CD4-positive, alpha-beta T cell treated with Interferon gamma for 1 hour (primary cell): ENCODE data around the gene NDUFS6.
A peak's percentile ranks its signal among the peaks of the same experiment; 100 is the strongest.

Source experiments
- DNase-seq: peaks from one replicate; pipeline ENCODE4 v3.0.0-alpha.2; 2020

Gene NDUFS6

DNA sequence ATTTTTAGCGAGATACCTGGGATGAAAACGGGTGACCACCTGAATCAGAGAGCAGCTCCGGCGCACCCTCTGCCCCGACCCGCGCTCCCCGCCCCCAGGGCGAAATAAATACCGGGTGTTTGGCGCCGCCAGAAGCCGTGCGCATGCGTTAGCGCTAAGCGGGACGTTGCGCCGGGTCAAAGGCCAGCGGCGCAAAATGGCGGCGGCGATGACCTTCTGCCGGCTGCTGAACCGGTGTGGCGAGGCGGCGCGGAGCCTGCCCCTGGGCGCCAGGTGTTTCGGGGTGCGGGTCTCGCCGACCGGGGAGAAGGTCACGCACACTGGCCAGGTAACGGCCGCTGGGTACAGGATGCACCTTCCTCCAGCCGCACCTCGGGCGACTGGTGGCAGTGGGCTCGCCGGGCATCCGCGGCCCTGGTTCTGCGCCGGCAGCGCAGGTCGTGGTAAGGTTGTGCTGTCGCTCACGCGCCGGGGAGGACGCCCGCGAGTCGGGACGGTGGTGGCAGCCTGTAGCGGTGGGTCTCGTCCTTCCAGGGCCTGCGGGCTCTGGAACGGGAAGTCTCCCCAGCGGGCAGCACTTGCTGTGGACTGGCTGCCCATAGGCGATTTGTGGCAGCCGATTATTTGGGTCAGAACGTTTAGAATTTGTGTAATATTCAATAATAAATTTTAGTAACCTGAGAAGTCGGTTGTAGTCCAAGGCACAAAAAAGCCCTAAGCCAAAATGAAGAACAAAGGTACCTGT lies at the start of gene NDUFS6:
Gene NDUFS6, plus strand, starts transcription at position 186 of the 745 bp plus-strand sequence. Its CDS starts 11 bp downstream, at position 197.
- peak; percentile 72 for DNase-seq

DNA sequence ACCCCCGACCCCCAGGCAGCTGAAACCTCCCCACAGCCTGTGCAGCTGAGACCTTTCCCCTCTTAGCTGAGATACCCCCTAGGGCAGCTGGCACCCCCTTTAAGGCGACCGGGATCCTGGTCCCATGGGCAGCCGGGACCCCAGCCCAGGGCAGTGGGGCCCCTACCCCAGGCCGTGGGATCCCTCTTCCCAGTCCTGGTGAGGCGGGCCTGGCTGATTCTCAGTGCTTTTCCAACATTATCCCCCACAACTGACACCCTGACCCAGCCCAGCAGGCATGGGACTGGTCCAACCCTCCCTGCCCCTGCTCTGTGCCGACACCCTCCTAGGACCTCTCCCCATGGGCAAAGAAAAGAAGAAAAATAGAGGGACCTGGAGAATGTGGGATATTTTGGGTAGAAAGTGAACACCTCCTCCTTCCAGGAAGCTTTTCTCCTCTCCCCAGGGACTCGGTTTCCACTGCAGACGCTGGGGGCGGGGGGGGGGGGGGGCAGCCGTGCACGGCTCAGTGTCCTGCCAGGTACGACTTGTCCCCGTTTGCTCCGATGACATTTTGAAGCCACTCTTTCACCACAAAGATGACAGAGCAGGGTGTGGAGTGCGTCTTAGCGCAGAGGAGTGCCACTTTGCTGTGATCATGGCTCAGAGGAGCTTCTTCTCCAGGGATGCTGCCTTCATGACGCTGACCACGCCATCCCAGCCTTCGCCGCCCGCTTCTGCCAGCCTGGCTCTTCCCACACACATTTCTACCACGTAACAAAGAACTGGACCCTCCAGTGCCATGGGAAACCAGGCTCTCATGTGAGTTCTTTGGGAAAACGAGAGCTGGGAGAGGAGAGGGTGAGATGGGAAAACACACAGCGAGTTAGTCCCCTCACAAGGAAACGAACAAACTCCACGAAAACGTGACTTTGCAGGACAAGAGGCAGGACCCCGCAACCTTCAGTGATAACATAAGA lies 49.1 kb upstream of the NDUFS6 start:
- DNase-seq, result no peak

DNA sequence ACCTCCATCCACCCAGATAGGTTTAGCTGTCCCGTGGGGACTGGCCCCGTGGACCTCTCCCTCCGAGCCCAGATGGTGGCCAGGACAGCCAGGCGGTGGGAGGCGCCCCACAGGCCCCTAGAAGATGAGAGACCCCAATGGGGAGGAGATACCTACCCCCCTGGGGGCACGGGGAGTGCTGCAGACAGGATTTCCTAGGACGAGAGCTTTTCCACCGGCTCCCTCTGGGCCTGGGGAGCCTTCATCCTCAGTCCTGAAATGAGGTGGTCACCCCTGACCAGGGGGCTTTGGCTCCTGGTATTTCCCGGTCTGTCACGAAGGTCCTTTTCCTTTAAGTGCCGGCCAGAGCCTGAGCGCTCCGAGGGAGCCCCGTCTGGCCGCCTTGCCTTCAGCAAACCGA lies 48.3 kb upstream of the NDUFS6 start:
- no peak for DNase-seq

DNA sequence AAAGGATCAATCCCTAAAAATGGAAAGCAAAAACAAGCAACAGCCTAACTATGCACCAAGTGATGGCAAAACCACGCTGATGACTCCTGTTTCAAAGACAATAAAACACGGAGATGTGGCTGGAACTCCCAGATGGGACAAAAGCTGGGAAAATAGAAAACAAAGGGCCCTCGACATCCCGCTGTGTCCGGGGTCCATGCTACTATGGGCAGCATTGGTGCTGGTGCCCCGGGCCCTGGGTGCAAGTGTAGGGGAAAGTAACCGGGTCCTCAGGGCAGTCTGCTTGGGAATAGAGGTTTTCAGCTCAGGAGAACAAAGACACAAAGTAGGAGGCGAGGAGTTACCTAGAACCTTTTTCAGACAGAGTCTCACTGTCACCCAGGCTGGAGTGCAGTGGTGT lies 47.7 kb upstream of the NDUFS6 start:
- DNase-seq, result no peak

DNA sequence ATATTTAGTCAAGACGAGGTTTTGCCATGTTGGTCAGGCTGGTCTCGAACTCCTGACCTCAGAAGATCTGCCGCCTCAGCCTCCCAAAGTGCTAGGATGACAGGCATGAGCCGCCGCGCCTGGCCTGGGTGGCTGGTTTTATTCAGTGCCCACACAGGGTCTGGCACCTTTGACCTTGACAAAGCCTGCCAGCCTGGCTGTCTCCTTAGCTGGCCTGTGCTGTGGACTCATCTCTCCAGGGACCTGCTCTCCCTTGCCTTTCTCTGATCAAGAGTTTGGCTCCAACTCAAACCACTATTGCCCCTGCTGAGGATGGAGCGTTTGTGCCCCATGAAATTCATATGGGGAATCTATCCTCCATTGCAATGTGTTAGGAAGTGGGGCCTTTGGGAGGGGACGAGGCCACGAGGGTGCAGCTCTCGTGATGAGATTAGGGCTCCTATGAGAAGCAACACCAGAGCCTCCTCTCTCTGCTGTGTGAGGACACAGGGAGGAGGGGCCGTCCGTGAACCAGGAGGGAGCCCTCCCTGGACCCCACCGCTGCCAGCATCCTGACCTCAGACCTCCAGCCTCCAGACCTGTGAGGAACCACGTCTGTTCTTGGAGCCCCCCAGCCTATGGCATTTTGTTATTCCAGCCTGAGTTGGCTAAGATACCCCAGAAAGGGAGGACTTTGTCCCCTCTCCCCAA lies 46.5 kb upstream of the NDUFS6 start:
- DNase-seq, result no peak

DNA sequence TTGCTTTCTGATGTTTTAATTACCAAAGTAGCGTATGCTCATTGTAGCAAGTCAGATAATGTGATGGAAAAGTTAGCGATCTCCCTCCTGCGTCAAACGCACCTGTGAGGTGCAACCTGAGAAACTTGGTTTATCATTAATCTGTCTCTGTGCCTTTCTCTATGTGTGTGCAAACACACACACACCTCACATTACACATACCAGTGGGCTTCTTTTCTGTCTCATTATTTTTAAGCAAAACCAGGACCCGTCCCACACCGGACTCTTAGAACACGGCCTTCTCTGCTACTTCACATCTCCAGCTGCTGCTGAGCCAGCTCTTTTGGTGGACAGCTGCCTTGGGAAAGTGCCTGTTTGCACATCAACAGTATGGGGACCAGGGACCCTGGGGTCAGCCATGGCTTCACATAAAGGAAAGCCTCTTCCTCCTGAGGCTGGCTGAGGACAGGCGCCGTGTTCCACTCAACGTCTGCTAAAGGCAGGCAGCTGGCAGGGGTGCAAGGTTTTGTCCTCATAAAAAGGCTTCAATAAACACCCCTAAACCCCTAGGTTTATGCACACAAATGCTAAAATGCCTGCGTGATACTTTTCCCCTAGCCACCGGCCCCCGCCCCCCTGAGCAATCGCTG lies 45.8 kb upstream of the NDUFS6 start:
- no peak for DNase-seq

DNA sequence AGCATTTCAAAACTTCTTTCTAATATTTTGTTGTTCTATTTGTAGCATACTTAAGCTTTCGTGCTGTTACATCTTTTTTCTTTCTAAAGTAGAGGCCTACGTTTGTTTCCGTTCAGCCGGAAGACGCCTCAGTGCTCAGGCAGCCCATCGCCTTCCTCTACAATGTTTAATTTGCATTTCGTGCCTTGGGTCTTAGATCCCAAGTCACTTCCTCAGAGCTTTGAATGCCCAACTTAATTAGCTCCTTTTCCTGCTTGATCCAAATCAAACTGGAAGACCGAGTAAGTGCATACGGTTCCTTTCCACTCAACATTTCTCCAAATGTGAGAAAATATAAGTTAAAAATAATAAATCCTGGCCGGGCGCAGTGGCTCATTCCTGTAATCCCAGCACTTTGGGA lies 44.7 kb upstream of the NDUFS6 start:
- no peak for DNase-seq

DNA sequence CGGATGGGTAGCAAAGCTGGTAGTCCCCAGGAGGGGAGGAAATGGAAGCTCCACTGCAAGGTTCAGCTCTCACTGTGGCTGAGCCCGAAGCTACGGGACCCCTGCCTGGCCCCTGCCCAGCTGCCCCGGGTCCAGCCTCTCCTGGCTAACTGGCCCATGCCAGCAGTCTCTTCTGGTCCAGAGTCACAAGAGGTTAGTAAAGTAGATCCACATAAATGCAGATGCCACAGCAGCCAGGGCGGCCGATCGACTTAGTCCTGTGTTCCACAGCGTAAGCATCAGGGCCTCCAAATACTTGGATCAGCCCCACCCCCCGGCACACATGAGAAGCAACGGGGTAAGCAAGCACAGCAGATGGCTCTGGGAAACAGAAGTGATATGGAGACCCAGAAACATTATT lies 43.7 kb upstream of the NDUFS6 start:
- no peak for DNase-seq

DNA sequence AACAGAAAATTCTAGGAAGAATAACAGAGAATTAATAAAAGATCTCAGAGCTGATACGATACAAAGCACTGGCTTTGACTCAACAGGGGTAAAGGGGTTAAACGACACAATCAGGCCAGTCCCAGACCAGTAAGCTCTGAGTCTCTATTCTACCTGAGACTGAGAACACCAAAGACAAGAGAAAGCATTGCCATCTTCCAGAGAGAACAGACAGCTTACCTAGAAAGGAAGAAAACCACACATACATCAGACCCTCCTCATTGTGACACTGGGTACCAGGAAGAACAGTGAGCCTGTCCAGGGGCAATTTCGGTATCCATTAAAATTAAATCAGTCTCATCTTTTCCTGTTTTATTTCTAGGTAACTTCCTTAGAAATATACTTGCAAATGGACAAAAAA lies 42.6 kb upstream of the NDUFS6 start:
- no peak for DNase-seq

DNA sequence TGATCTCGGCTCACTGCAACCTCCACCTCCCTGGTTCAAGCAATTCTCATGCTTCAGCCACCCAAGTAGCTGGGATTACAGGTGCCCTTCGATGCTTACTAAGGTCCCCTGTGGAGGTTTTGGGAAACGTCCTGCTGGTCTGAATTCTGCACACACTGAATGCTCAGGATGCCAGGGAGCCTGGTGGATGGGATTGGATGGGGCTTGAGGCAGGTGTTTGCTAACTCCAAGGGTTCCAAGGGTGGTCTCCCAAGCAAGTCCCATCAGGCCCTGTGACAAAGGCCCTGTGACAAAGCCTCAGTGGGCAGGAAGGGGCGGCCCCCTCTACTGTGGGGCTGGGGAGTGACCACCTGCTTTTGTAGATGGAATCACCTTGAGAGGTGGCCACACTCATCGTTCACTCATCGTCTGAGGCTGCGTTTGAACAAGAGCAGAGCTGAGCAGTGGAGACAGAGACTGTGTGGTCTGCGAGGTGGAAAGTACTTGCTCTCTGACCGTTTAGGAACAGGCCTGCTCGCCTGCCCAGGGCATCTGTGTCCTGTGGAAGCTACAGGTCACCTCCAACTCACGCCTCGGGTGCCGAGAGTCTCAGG lies 41.7 kb upstream of the NDUFS6 start:
- no peak for DNase-seq

DNA sequence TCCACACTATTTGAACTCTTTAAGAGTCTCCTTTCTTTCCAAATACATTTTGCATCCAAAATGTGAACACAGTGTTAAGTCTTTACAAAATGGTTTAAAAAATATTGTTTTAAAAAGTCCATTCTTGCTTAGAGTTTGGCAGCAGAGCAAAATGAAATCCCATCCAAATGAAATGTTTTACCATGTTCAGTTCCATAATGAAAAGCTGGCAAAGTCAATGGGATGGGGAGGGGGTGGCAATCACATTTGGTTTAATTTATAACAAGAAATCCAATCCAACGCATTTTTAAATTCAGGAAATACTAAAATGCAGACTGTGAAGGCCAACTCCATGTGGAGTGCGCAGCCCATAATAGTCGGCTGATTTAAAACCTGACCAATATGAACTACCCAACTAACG lies 41.0 kb upstream of the NDUFS6 start:
- no peak for DNase-seq

DNA sequence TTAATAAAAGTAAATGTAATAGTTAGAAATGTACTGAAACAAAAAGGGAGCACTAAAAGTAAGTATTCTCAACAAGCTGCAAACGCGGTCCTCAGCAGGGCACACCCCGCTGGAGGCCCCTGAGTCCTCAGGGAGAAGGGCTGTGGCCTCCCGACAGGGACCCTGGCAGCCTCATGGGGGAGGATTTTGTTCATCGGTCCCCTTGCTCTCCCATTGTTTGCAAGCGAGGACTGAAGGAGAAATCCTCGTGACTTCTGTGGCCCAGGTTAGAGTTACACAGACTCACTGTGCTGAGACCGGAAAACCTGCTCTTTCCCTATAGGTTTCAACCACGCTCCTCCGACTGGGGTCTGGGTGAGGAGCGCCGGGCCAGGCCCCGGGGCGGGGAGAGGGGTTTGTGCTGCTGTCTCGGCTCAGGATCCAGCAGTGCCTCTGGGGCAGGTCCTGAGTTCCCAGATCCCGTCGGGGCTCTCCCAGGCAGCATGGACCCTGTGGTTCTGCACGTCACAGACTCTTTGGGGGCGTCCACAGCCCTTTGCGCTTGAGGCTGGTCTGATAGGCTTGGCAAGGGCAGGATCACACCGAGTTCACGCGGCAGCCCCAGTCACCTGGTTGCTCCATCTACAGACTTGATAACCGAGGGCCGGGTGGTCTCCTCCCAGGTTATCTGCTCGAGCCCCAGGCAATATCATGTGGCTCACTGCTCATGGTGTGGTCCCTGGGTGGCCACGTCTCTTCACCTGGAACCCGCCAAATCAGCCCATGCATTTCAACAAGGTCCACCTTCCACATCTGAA lies 40.4 kb upstream of the NDUFS6 start:
- no peak for DNase-seq

DNA sequence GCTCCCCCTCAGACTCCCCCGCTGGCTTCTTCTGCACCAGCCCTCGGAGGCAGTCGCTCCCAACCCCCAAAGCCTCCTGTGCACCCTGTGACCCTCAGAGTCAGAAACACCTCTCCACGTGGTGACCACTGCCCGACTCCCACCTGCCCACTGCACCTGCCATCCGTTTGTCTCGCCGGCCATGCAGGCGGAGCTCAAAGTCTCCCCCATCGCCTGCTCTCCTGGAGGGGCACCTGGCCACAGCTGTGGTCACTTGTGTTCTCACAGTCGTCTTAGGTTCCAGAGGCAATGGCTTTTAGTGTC lies 39.8 kb upstream of the NDUFS6 start:
- DNase-seq, result no peak

DNA sequence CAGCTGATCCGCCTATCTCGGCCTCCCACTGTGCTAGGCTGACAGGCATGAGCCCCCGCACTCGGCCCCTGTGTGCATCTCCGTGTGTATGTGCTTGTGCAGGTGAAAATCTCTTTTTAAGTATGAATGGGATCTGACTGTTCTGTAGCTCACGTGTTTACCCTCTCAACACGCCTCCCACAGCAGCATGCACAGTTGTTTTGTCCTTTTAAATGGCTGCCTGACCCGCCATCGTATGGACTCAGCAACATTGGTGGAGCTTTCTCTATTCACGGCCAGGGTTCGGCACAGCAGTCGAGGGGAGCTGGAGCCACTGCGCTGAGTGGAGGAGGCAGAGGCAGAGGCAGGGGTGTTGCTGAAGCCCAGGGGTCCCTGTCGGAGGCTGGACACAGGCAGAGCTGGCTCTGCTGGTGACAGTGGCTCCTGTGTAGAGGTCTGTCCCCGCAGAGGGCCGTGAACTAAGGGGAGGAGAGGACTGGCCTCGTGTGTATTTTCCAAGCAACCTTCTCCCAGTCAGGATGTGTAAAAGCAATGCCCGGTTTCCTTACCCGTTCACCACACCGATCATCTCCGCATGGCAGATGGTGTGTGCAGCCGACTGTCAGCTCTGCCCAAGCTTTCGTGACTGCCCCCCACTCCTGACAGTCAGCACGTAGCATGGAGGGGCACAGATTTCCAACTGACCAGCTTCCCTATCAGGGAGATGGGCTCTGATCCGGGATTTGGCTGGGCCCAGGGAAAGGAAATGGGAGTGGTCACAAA lies 38.9 kb upstream of the NDUFS6 start:
- no peak for DNase-seq

DNA sequence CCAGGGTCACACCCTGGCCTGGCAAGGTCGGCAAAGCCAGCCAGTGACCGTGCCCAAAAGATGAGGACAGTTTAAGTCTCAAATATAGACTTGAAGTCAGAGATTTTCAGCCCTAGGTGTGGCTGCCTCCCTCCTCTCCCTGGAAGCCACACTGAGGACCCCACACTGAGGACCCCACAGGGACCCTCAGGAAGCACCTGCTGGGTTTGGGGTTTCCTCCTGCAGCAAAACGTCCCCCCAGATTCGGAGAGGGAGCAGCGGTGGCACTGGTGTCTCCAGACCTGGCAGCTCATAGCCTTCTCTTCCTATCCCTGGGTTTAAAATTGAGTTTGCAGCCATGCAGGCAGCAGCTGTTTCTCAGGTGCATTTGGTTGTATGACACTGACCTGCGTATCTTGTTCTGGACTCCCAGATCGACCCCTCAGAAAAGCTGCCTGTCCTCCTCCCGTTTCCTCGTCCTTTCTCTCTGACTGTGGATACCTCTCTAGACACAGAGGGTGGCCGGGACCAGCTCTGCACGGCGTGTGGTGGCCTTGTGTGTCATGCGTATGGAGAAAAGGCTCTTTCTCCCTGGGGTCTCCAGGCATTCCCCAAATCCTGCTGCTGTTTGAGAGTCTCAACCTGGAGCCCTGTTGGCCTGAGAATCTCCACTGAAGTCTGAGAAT lies 38.2 kb upstream of the NDUFS6 start:
- no peak for DNase-seq

DNA sequence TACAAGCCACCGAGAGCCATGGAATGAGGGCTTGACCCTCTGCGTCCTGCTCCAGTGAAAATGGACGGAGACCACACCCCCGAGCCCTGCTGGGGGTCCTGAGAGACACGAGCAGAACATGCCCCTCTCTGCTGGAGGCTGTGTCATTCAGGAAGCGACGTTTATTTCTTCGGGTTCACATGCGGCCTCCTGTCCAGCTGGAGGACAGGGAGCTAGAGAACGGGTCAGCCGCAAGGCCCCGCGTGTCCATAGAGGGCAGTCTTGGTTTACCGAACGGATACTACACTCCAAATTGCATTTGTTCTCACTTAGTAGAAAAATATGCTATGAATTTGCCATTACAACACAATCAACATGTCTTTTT lies 37.7 kb upstream of the NDUFS6 start:
- no peak for DNase-seq

DNA sequence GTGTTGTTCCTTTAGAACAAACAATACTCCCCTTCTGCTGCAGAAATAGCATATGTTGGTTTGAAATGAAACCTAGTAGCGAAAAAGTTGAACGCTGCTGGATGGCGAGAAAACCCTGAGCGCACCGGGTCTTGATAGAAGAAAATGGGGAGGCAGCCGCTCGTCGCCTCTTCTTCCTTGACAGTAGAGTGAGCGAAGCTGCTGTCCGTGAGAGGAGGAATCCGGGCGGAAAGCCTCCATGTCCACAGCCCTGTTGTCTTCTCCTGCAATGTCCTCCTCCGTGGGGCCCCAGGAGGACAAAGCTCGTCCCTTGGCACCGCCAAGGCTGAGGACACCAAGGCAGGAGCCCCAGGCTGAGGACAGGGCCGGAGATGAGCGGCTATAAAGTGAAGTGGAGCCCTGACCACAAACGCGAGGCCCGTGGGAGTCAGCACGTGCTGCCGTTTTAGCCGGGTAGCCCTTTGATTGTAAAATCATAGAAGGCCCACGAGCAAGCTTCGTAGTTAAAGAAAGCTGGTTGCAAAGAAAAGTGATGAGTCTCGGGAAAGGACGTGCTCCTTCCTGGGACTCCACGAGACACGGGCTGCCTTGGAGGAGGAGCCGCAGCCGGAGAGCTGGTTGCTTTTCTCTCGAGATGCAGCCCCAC lies 37.1 kb upstream of the NDUFS6 start:
- no peak for DNase-seq

DNA sequence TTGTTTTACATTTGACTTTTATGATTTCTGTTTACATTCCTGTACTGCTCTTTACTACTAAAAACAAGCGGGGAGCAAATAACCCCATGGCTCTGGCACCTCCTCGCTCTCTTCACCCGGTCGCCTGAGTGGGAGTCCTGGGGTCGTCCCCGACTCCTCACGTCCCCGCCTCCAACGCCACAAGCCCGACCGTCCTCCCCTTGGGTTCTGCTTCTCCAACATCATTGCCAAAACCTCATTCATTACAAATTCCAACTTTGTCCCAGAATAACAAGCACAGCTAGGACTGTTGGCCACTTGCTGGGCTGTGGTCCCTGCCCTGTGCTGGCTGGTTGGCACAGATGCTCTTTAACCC lies 36.6 kb upstream of the NDUFS6 start:
- no peak for DNase-seq

DNA sequence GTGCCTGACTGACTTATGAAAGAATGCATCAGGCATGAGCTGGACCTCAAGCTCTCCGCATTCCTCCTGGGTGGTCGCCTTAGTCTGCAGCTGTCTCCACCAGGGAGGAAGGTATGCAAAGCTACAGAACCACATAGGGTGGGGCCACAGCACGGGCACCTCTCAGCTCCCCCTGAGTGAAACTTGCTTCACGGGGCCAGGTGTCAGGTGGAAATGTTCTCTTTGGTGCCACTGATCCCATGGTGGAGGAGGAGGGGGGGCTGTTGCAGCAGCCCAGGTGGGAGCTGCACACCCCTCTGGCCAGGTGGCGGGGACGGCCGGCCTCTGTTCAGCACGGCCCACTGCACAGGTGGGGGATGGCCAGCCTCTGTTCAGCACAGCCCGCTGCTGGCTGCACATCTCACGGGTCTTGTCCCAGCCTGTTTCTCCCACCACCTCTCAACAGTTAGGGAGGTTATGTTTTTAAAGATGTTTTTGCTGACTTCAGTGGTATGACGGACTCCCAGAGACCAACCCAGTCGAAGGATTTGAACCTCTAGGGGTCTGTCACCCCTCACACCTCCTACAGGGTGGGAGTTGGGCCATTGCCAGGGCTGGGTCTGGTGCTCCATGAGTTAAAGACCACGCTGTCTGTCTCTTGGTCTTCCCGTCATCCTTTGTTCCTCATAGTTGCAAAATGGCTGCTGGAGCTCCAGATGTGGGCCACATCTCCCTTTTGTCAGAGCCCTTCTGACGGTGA lies 35.9 kb upstream of the NDUFS6 start:
- DNase-seq, result no peak

DNA sequence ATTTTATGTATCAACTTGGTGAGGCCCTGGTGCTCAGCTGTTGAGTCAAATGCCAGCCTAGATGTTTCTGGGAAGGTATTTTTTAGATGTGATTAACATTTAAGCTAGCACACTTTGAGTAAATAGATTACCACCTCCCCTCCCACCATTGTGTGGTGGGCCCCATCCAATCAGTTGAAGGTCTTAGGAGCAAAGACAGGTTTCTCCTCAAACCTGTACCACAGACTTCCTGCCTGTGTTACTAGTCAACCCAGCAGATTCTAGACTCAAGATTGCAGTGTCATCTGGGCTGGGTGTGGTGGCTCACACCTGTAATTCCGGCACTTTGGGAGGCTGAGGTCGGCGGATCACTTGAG lies 35.3 kb upstream of the NDUFS6 start:
- no peak for DNase-seq
